Astrocyte of the spinal cord (primary cell): Measurements from ENCODE around the gene MON1B.
"Not testable (repeated sequence)": the region's sequence is repeated elsewhere in the genome, so short reads cannot be mapped to it uniquely, and the experiment has no call there.

Source experiments
- DNase-seq: peaks from one replicate; pipeline ENCODE4 v3.0.0; 2011; ENCODE audit warnings: low read depth, low spot score
- H3K4me3 ChIP-seq: 2 replicates; pipeline ENCODE4 v1.5.1; 2011; ENCODE audit warnings: low read depth, mild to moderate bottlenecking, low read length, moderate library complexity
- CTCF ChIP-seq: IDR thresholded peaks from 2 replicates; pipeline ENCODE4 v1.5.1; 2012; ENCODE audit warnings: low read depth, mild to moderate bottlenecking, low read length, inconsistent platforms
- in situ Hi-C: cut with HindIII; loops from 2 replicates; pipeline ENCODE4 v1.10.0; 2017; ENCODE audit warnings: low sequenced_read_pairs

The MON1B gene

GRCh38 chr16:77190478-77191258, at the start of gene MON1B:
MON1B (plus strand) TSS chr16:77191190; CDS start chr16:77191486, 296 bp downstream.
- TF ChIP-seq CTCF: no peak
- in situ Hi-C loops: no loop called here

GRCh38 chr16:77143364-77143763, 47.6 kb upstream of the MON1B start:
- in situ Hi-C loops: no loop called here
- no peak for TF ChIP-seq CTCF
- no peak for DNase-seq
- no peak overlapping the region for H3K4me3 ChIP-seq

More at GRCh38 chr16:77190478-77191258, at the start of gene MON1B:
- DNase-seq: peak; percentile 99
- H3K4me3 ChIP-seq: peak within 1 kb of the TSS; percentile 95

GRCh38 chr16:77148121-77148520, 42.9 kb upstream of the MON1B start:
- H3K4me3 ChIP-seq: no peak overlapping the region
- no peak for TF ChIP-seq CTCF
- in situ Hi-C loops: no loop called here
- DNase-seq: no peak

- no peak for DNase-seq
- H3K4me3 ChIP-seq: no peak overlapping the region
- TF ChIP-seq CTCF: no peak
- in situ Hi-C loops: no loop called here
Observed at GRCh38 chr16:77157346-77158058, 33.5 kb upstream of the MON1B start.

- DNase-seq: no peak
- H3K4me3 ChIP-seq: no peak overlapping the region
- TF ChIP-seq CTCF: no peak
- in situ Hi-C loops: no loop called here
Observed at GRCh38 chr16:77158293-77158692, 32.7 kb upstream of the MON1B start.

- in situ Hi-C loops: no loop called here
- TF ChIP-seq CTCF: no peak
- no peak for DNase-seq
- no peak overlapping the region for H3K4me3 ChIP-seq
Observed at GRCh38 chr16:77165006-77165405, 26.0 kb upstream of the MON1B start.

- DNase-seq, in situ Hi-C loops, H3K4me3 ChIP-seq: not testable (repeated sequence)
Observed at GRCh38 chr16:77165536-77166236, 25.3 kb upstream of the MON1B start.
